GM12874 (cell line): Measurements from ENCODE around the gene ETV3.

Source experiments
- CTCF ChIP-seq: IDR thresholded peaks from 2 replicates; pipeline ENCODE4 v1.5.1; 2011; ENCODE audit warnings: low read depth, mild to moderate bottlenecking, control low read depth, low read length, moderate library complexity; ENCODE audit not compliant: insufficient read depth

Gene ETV3

GRCh38 chr1:157085421-157085820 is 52.8 kb downstream of the ETV3 start:
- no peak for TF ChIP-seq CTCF

- TF ChIP-seq CTCF = no peak
Measured at GRCh38 chr1:157084720-157085119, 53.5 kb downstream of the ETV3 start.

GRCh38 chr1:157081707-157082106 is 56.5 kb downstream of the ETV3 start:
- TF ChIP-seq CTCF = no peak

- no peak for TF ChIP-seq CTCF
Measured at GRCh38 chr1:157080714-157081113, 57.5 kb downstream of the ETV3 start.

- no peak for TF ChIP-seq CTCF
Measured at GRCh38 chr1:157077394-157077793, 60.8 kb downstream of the ETV3 start.

- peak; percentile 73 for TF ChIP-seq CTCF
Measured at GRCh38 chr1:157073944-157074685, 64.1 kb downstream of the ETV3 start.
